Neural cell (in vitro differentiated cells): Measurements from ENCODE around the gene CCR6. TPM values are rescaled to one million over a fixed set of nuclear protein-coding genes. Genes with fewer than 3 reads are reported as not detected.

Source experiments
- H2AFZ ChIP-seq: fragments of 200-600, 300-800 bp; sonication (generic), shearing (Covaris generic); 2 replicates; pipeline ENCODE4 v1.6.0; 2014; ENCODE audit warnings: low read depth, mild to moderate bottlenecking, antibody characterized with exemption, low read length, moderate library complexity
- H3F3A ChIP-seq: fragments of 200-600 bp; shearing (Covaris generic); 2 replicates; pipeline ENCODE4 v1.6.1; 2016; ENCODE audit warnings: mild to moderate bottlenecking, moderate library complexity, mixed read lengths, antibody characterized with exemption, low read length; ENCODE audit not compliant: insufficient read depth, poor library complexity, severe bottlenecking
- H3K27ac ChIP-seq: fragments of 200-600, 300-800 bp; sonication (generic), shearing (Covaris generic); 2 replicates; pipeline ENCODE4 v1.5.1; 2014; ENCODE audit warnings: mild to moderate bottlenecking, low read length, moderate library complexity
- H3K27me3 ChIP-seq: fragments of 300-800, 200-600 bp; sonication (generic), shearing (Covaris generic); 2 replicates; pipeline ENCODE4 v1.6.0; 2014; ENCODE audit warnings: mild to moderate bottlenecking, low read depth, low read length, moderate library complexity; ENCODE audit not compliant: insufficient read depth
- H3K36me3 ChIP-seq: fragments of 300-800, 200-600 bp; sonication (generic), shearing (Covaris generic); 2 replicates; pipeline ENCODE4 v1.5.1; 2014; ENCODE audit warnings: mild to moderate bottlenecking, antibody characterized with exemption, low read length, moderate library complexity; ENCODE audit not compliant: insufficient read depth
- H3K4me2 ChIP-seq: fragments of 300-800, 200-600 bp; sonication (generic), shearing (Covaris generic); 2 replicates; pipeline ENCODE4 v1.6.0; 2014; ENCODE audit warnings: mild to moderate bottlenecking, low read length
- H3K4me3 ChIP-seq: fragments of 300-800, 200-600 bp; sonication (generic), shearing (Covaris generic); 2 replicates; pipeline ENCODE4 v1.5.1; 2014; ENCODE audit warnings: mild to moderate bottlenecking, low read length, moderate library complexity
- H3K79me2 ChIP-seq: fragments of 200-600 bp; shearing (Covaris generic); replicated peaks from 2 replicates; pipeline ENCODE4 v1.6.0; 2014; ENCODE audit warnings: mild to moderate bottlenecking, low read length, moderate library complexity; ENCODE audit not compliant: insufficient read depth
- H3K9ac ChIP-seq: fragments of 300-800, 200-600 bp; sonication (generic), shearing (Covaris generic); 2 replicates; pipeline ENCODE4 v1.6.1; 2016; ENCODE audit warnings: mild to moderate bottlenecking, low read length, mixed read lengths
- H3K9me2 ChIP-seq: fragments of 200-600 bp; shearing (Covaris generic); 2 replicates; pipeline ENCODE4 v1.6.1; 2016; ENCODE audit warnings: mild to moderate bottlenecking, low read length, mixed read lengths; ENCODE audit not compliant: insufficient read depth
- H3K9me3 ChIP-seq: fragments of 200-600, 300-800 bp; sonication (generic), shearing (Covaris generic); 2 replicates; pipeline ENCODE4 v1.6.1; 2016; ENCODE audit warnings: mild to moderate bottlenecking, mixed run types, low read length, moderate library complexity, mixed read lengths
- H4K20me1 ChIP-seq: fragments of 200-600 bp; shearing (Covaris generic); 2 replicates; pipeline ENCODE4 v1.6.1; 2016; ENCODE audit warnings: mild to moderate bottlenecking, mixed run types; ENCODE audit not compliant: insufficient read depth
- EP300 ChIP-seq: fragments of 450-650 bp; conservative IDR thresholded peaks from 2 replicates; pipeline ENCODE4 v1.6.1; 2014; ENCODE audit warnings: antibody characterized with exemption, mild to moderate bottlenecking, moderate library complexity; ENCODE audit not compliant: poor library complexity, severe bottlenecking
- EZH2 ChIP-seq: fragments of 200-600, 300-800 bp; shearing (Covaris generic), sonication (generic); IDR thresholded peaks from 2 replicates; pipeline ENCODE4 v1.6.1; 2014; ENCODE audit warnings: antibody characterized with exemption, low read length, borderline replicate concordance, mild to moderate bottlenecking; ENCODE audit not compliant: insufficient read depth, poor library complexity, severe bottlenecking
- MXI1 ChIP-seq: fragments of 450-650 bp; conservative IDR thresholded peaks from 2 replicates; pipeline ENCODE4 v1.6.1; 2014; ENCODE audit warnings: antibody characterized with exemption, mild to moderate bottlenecking; ENCODE audit not compliant: poor library complexity, severe bottlenecking
- POLR2AphosphoS5 ChIP-seq: IDR thresholded peaks from 2 replicates; pipeline ENCODE4 v1.6.1; 2012
- RAD21 ChIP-seq: fragments of 450-650 bp; conservative IDR thresholded peaks from 2 replicates; pipeline ENCODE4 v1.6.1; 2014; ENCODE audit warnings: antibody characterized with exemption, mild to moderate bottlenecking, moderate library complexity
- REST ChIP-seq: IDR thresholded peaks from 2 replicates; pipeline ENCODE4 v1.6.1; 2012; ENCODE audit warnings: borderline replicate concordance
- SMC3 ChIP-seq: fragments of 450-650 bp; conservative IDR thresholded peaks from 2 replicates; pipeline ENCODE4 v1.6.1; 2014; ENCODE audit warnings: antibody characterized with exemption, mild to moderate bottlenecking, moderate library complexity; ENCODE audit not compliant: poor library complexity
- TAF1 ChIP-seq: IDR thresholded peaks from 2 replicates; pipeline ENCODE4 v1.6.1; 2012; ENCODE audit warnings: low read depth
- polyA plus RNA-seq: library from polyadenylated mRNA; depleted of rRNA; stranded (reverse); fragments of >200 nt; gene quantifications from 2 replicates; pipeline ENCODE4 v1.2.3, GENCODE V29; 2014
- TF ChIP-seq, protein P1 (sequence below): fragments of 450-650 bp; IDR thresholded peaks from 2 replicates; pipeline ENCODE4 v1.5.1; 2014; ENCODE audit warnings: antibody characterized with exemption, mild to moderate bottlenecking, moderate library complexity; ENCODE audit not compliant: poor library complexity, severe bottlenecking

The CCR6 gene
- polyA plus RNA-seq, 1 donor from 2014 or later: not detected

GRCh38 chr6:167129562-167129961, 6.7 kb downstream of the CCR6 start:
- no peaks in the 10 kb centered on the region for H3K36me3 ChIP-seq
- H4K20me1 ChIP-seq: no peaks in the 10 kb centered on the region
- no peak overlapping the region for H3K4me3 ChIP-seq
- no peaks in the 10 kb centered on the region for H3K27me3 ChIP-seq
- no peaks in the 10 kb centered on the region for H3K79me2 ChIP-seq
- no peak overlapping the region for H3K27ac ChIP-seq
- no peak overlapping the region for H2AFZ ChIP-seq
- no peaks in the 10 kb centered on the region for H3K9me2 ChIP-seq
- TF ChIP-seq EP300 (no peak), TAF1 (no peak), REST (no peak), EZH2 (no peak), MXI1 (no peak), RAD21 (no peak), POLR2AphosphoS5 (no peak), SMC3 (no peak)
- TF ChIP-seq, protein P1, sequence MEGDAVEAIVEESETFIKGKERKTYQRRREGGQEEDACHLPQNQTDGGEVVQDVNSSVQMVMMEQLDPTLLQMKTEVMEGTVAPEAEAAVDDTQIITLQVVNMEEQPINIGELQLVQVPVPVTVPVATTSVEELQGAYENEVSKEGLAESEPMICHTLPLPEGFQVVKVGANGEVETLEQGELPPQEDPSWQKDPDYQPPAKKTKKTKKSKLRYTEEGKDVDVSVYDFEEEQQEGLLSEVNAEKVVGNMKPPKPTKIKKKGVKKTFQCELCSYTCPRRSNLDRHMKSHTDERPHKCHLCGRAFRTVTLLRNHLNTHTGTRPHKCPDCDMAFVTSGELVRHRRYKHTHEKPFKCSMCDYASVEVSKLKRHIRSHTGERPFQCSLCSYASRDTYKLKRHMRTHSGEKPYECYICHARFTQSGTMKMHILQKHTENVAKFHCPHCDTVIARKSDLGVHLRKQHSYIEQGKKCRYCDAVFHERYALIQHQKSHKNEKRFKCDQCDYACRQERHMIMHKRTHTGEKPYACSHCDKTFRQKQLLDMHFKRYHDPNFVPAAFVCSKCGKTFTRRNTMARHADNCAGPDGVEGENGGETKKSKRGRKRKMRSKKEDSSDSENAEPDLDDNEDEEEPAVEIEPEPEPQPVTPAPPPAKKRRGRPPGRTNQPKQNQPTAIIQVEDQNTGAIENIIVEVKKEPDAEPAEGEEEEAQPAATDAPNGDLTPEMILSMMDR: no peak
- H3K9ac ChIP-seq: no peak overlapping the region
- H3K4me2 ChIP-seq: no peak overlapping the region
- H3K9me3 ChIP-seq: no peaks in the 10 kb centered on the region
- H3F3A ChIP-seq: no peaks in the 10 kb centered on the region

DNA sequence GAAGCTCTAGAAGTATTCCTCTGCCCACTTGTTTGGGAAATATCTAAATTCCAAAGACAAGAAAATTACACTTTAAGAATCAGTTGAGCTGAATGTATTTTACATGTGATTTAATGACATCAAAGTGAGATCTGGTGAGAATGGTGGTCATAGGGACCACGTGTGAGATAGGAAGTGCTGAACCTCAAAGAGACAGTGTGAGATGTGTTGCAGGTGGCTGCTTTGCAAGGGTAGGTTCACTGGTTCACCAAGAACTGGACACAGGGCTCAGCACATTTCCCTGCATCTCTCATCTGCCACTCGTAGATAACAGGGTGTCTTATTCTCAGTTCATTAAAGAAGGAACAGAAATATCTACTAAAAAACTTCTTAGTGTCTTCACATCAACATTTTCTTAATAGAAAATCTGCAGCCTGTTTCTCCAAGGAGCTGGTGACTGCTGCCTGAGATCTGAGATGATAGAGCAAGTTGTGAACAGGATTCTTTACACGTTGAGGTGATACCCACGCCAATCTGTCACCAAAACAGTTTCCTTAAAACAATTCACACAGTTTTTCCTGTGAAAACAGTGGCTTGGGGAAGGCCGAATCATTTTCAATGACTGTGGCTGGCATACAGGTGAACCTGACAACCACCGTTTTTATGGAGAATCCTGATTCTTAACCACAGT, 7.2 kb downstream of the CCR6 start:
- Histone ChIP-seq H3F3A (no peaks in the 10 kb centered on the region), H2AFZ (no peak overlapping the region), H3K4me3 (no peak overlapping the region), H3K9me2 (no peaks in the 10 kb centered on the region), H3K4me2 (no peak overlapping the region), H3K27me3 (no peaks in the 10 kb centered on the region), H3K36me3 (no peaks in the 10 kb centered on the region), H4K20me1 (no peaks in the 10 kb centered on the region), H3K27ac (no peak overlapping the region), H3K79me2 (no peaks in the 10 kb centered on the region), H3K9ac (no peak overlapping the region), H3K9me3 (no peaks in the 10 kb centered on the region)
- TF ChIP-seq, protein P1: no peak
- TF ChIP-seq TAF1 (no peak), RAD21 (no peak), REST (no peak), SMC3 (no peak), MXI1 (no peak), EP300 (no peak), EZH2 (no peak), POLR2AphosphoS5 (no peak)
